HepG2 (cell line): ENCODE measurements around the gene CATSPERE. TPM values are rescaled to one million over a fixed set of nuclear protein-coding genes. Genes with fewer than 3 reads are reported as not detected.
A peak's percentile ranks its signal among the peaks of the same experiment; 100 is the strongest.

Source experiments
- ATAC-seq: fragments of 200-7000 bp; cut with Tn5 transposase; 3 replicates; pipeline ENCODE4 v1.9.1; 2020; ENCODE audit warnings: mild to moderate bottlenecking, moderate library complexity
- BruUV-seq: library from RNA; stranded (reverse); fragments of 400-500 nt; replicated peaks from 2 replicates; lab custom pipeline; 2021; lab: Mats Ljungman, UMichigan
- CTCF ChIA-PET: fragments of 300-600 bp; formaldehyde crosslinking; extraction: SDS; loops from one replicate; lab custom pipeline; 2021; ENCODE audit warnings: low total read pairs, inconsistent platforms, low intra/inter-chr PET ratio; lab: Yijun Ruan, JAX
- POLR2A ChIA-PET: fragments of 350-600 bp; sonication (Branson Sonifier 250); formaldehyde crosslinking; loops from one replicate; lab custom pipeline; 2020; ENCODE audit warnings: antibody characterized with exemption, inconsistent platforms; lab: Yijun Ruan, JAX
- DNase-seq: peaks from one replicate; pipeline ENCODE4 v3.0.0-alpha.2; 2015; ENCODE audit warnings: low spot score
- FAIRE-seq: peaks from 3 replicates; lab custom pipeline; 2011; peaks lifted over from hg19 to GRCh38; lab: Jason Lieb, UNC
- H2AFZ ChIP-seq: one replicate; pipeline ENCODE4 v1.6.1; 2011; ENCODE audit warnings: low read length, inconsistent platforms
- H3K27ac ChIP-seq: fragments of 300-600 bp; 3 replicates; pipeline ENCODE4 v1.8.0; 2011; ENCODE audit warnings: mixed run types, mild to moderate bottlenecking, mixed read lengths, low read length, inconsistent platforms; ENCODE audit not compliant: insufficient read depth; ENCODE audit errors: extremely low read length
- H3K27me3 ChIP-seq, 2 experiments: fragments of 200-600 bp in 1 of 2; 2 replicates in 1 of 2; 3 replicates in 1 of 2; pipeline versions ENCODE4 v1.6.0 to v1.8.0; 2011; ENCODE audit warnings: low read length in 2 of 2, mild to moderate bottlenecking in 2 of 2, moderate library complexity in 2 of 2, inconsistent platforms in 1 of 2; ENCODE audit not compliant: insufficient read depth in 2 of 2, control insufficient read depth in 1 of 2
- H3K36me3 ChIP-seq, 2 experiments: fragments of 200-600 bp in 1 of 2; replicated peaks in 1 of 2; 2 replicates in 1 of 2; 3 replicates in 1 of 2; pipeline versions ENCODE4 v1.5.1 to v1.8.0; 2011; ENCODE audit warnings: low read length in 2 of 2, inconsistent platforms in 1 of 2; ENCODE audit not compliant: insufficient read depth in 2 of 2, control insufficient read depth in 1 of 2
- H3K4me1 ChIP-seq: 2 replicates; pipeline ENCODE4 v1.5.1; 2012; ENCODE audit warnings: low read length, inconsistent platforms; ENCODE audit not compliant: insufficient read depth
- H3K4me2 ChIP-seq: 2 replicates; pipeline ENCODE4 v1.6.0; 2011; ENCODE audit warnings: low read depth, low read length, inconsistent platforms
- H3K4me3 ChIP-seq, 3 experiments: fragments of 200-600 bp in 1 of 3; sonication (generic), shearing (Covaris generic) in 1 of 3; replicated peaks in 1 of 3; 2 replicates each; pipeline ENCODE4 v1.5.1; 2011 to 2016; ENCODE audit warnings: low read length in 3 of 3, inconsistent platforms in 2 of 3, low read depth in 2 of 3, mild to moderate bottlenecking in 2 of 3, control low read depth in 1 of 3, mixed read lengths in 1 of 3; ENCODE audit not compliant: insufficient read depth in 1 of 3
- H3K79me2 ChIP-seq: one replicate; pipeline ENCODE4 v1.6.1; 2011; ENCODE audit warnings: low read length, inconsistent platforms; ENCODE audit not compliant: insufficient read depth
- H3K9ac ChIP-seq: 2 replicates; pipeline ENCODE4 v1.6.0; 2011; ENCODE audit warnings: mild to moderate bottlenecking, low read depth, low read length, inconsistent platforms; ENCODE audit not compliant: insufficient read depth
- H3K9me3 ChIP-seq: 2 replicates; pipeline ENCODE4 v1.5.1; 2012; ENCODE audit warnings: mild to moderate bottlenecking, low read length
- H4K20me1 ChIP-seq: 2 replicates; pipeline ENCODE4 v1.6.0; 2011; ENCODE audit warnings: inconsistent platforms, mild to moderate bottlenecking, low read length, moderate library complexity; ENCODE audit not compliant: insufficient read depth
- CBFB ChIP-seq: sonication (generic); formaldehyde crosslinking; IDR thresholded peaks from 2 replicates; pipeline ENCODE4 v1.4.0; 2020; ENCODE audit warnings: missing genetic modification reagents
- KLF13 ChIP-seq: sonication (generic); formaldehyde crosslinking; IDR thresholded peaks from 2 replicates; pipeline ENCODE4 v1.4.0; 2020; ENCODE audit warnings: mild to moderate bottlenecking, missing genetic modification reagents
- MAFF ChIP-seq: IDR thresholded peaks from 2 replicates; pipeline ENCODE4 v1.6.1; 2011; ENCODE audit warnings: low read depth, low read length, improper control_type of control experiment
- MAFK ChIP-seq, 2 experiments: IDR thresholded peaks in 1 of 2; conservative IDR thresholded peaks in 1 of 2; 2 replicates each; pipeline ENCODE4 v1.6.1; 2011; ENCODE audit warnings: improper control_type of control experiment in 2 of 2, low read length in 2 of 2
- POGZ ChIP-seq: sonication (generic); formaldehyde crosslinking; IDR thresholded peaks from 2 replicates; pipeline ENCODE4 v1.4.0; 2020; ENCODE audit warnings: mild to moderate bottlenecking, missing genetic modification reagents
- SSRP1 ChIP-seq: IDR thresholded peaks from 2 replicates; pipeline ENCODE4 v1.6.1; 2016; ENCODE audit warnings: control low read depth
- ZFP41 ChIP-seq: sonication (generic); formaldehyde crosslinking; IDR thresholded peaks from 2 replicates; pipeline ENCODE4 v1.4.0; 2020; ENCODE audit warnings: mild to moderate bottlenecking, missing genetic modification reagents, borderline replicate concordance
- ZNF224 ChIP-seq: sonication (generic); formaldehyde crosslinking; IDR thresholded peaks from 2 replicates; pipeline ENCODE4 v1.5.0; 2020; ENCODE audit warnings: mild to moderate bottlenecking, missing genetic modification reagents
- ZNF280D ChIP-seq: sonication (generic); formaldehyde crosslinking; IDR thresholded peaks from 2 replicates; pipeline ENCODE4 v1.5.1; 2020; ENCODE audit warnings: mild to moderate bottlenecking, missing genetic modification reagents
- WGBS: methylation state at CpG from one replicate; pipeline ENCODE4 v1.1.6; 2017; ENCODE audit warnings: low lambda C conversion rate; 5-methylcytosine and 5-hydroxymethylcytosine counted together
- in situ Hi-C: cut with HindIII; loops from 2 replicates; pipeline ENCODE4 v1.10.0; 2017; ENCODE audit warnings: low pct_unique_long_range_greater_than_20kb; ENCODE audit not compliant: extremely low pct_ligation_motif_present
- intact Hi-C: fragments of 100-400 bp; cut with micrococcal nuclease; formaldehyde crosslinking; loops from one replicate; pipeline ENCODE4 v1.10.0; 2022; ENCODE audit not compliant: unreplicated experiment
- polyA plus RNA-seq, 8 experiments: library from polyadenylated mRNA; depleted of rRNA in 3 of 8; stranded (reverse) in 7 of 8; unstranded in 1 of 8; fragments of >200 nt; fragmentation: Illumina TruSeq in 4 of 8; extraction: Trizol in 4 of 8; gene quantifications; 2 replicates each; pipeline versions ENCODE4 v1.2.1 to v1.2.3, GENCODE V29; 2011 to 2016; ENCODE audit warnings: low read depth in 4 of 8, missing spikeins in 1 of 8, mixed read lengths in 1 of 8; ENCODE audit not compliant: insufficient read depth in 1 of 8
- total RNA-seq, 5 experiments: library from RNA; depleted of rRNA; stranded (reverse); fragments of >200 nt; fragmentation: Illumina TruSeq; extraction: Trizol; gene quantifications; 2 replicates each; pipeline ENCODE4 v1.2.3, GENCODE V29; 2016; ENCODE audit warnings: low read depth in 1 of 5
- TF ChIP-seq, protein P1 (sequence below): sonication (generic); formaldehyde crosslinking; IDR thresholded peaks from 2 replicates; pipeline ENCODE4 v1.4.0; 2020; ENCODE audit warnings: missing genetic modification reagents, mild to moderate bottlenecking, borderline replicate concordance
- TF ChIP-seq, protein P2 (sequence below): sonication (generic); formaldehyde crosslinking; IDR thresholded peaks from 2 replicates; pipeline ENCODE4 v1.4.0; 2020; ENCODE audit warnings: missing genetic modification reagents

The CATSPERE gene
- total and polyA plus RNA-seq, 2 of the 13 experiments (the other 11 are each of a cell fraction or from before 2014, with no cell fraction given) = 0.34 to 0.51 TPM

DNA sequence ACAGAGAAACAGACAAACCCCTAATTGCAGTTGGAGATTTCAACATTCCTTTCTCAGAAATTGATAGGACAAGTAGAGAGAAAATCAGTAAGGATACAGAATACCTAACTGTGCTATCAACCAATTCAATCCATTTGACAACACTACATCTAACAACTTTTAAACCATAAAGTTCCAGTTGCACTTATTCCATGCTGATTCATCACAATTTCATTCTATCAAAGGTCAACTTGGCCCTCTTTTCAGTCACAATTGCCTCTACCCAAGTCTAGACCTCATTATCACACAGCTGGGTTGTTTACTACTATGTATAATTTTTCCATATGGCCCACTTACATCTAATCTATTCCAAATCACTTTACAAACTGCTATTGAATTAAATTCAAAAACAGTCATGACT lies 172.1 kb downstream of the CATSPERE start:
- ATAC-seq (no peak), FAIRE-seq (no peak), DNase-seq (no peak)
- Histone ChIP-seq H3K4me2 (no peak overlapping the region), H3K4me3 (no peak overlapping the region), H4K20me1 (no peaks in the 10 kb centered on the region), H3K4me1 (no peaks in the 10 kb centered on the region), H3K27ac (no peak overlapping the region), H3K9me3 (no peaks in the 10 kb centered on the region), H3K9ac (no peak overlapping the region), H3K27me3 (peaks cover 0 to 12% of the 10 kb centered on the region in 2 experiments; a peak in 3 of 5 replicates), H3K36me3 (no peaks in the 10 kb centered on the region), H2AFZ (no peak overlapping the region), H3K79me2 (no peaks in the 10 kb centered on the region)
- intact Hi-C loops (no loop called here), in situ Hi-C loops (no loop called here)
- POLR2A ChIA-PET = no interaction called here
- CTCF ChIA-PET = no interaction called here
- no TSS peak for BruUV-seq
- TF ChIP-seq CBFB (CRISPR knock-in tag) = no peak
- peak; percentile 68 for TF ChIP-seq MAFF
- TF ChIP-seq, protein P1, sequence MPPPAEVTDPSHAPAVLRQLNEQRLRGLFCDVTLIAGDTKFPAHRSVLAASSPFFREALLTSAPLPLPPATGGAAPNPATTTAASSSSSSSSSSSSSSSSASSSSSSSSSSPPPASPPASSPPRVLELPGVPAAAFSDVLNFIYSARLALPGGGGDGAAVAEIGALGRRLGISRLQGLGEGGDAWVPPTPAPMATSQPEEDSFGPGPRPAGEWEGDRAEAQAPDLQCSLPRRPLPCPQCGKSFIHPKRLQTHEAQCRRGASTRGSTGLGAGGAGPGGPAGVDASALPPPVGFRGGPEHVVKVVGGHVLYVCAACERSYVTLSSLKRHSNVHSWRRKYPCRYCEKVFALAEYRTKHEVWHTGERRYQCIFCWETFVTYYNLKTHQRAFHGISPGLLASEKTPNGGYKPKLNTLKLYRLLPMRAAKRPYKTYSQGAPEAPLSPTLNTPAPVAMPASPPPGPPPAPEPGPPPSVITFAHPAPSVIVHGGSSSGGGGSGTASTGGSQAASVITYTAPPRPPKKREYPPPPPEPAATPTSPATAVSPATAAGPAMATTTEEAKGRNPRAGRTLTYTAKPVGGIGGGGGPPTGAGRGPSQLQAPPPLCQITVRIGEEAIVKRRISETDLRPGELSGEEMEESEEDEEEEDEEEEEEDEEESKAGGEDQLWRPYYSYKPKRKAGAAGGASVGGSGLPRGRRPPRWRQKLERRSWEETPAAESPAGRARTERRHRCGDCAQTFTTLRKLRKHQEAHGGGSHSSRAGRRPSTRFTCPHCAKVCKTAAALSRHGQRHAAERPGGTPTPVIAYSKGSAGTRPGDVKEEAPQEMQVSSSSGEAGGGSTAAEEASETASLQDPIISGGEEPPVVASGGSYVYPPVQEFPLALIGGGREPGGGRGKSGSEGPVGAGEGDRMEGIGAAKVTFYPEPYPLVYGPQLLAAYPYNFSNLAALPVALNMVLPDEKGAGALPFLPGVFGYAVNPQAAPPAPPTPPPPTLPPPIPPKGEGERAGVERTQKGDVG (CRISPR knock-in tag) = no peak
- peak; percentile 65 to 81 for TF ChIP-seq MAFK (conservative IDR thresholded peaks at IDR 0.05 in 1 of 2, IDR thresholded peaks at IDR 0.05 in 1 of 2; ENCODE audit: low read length in 2 of 2)
- TF ChIP-seq SSRP1 (CRISPR knock-in tag) = no peak

DNA sequence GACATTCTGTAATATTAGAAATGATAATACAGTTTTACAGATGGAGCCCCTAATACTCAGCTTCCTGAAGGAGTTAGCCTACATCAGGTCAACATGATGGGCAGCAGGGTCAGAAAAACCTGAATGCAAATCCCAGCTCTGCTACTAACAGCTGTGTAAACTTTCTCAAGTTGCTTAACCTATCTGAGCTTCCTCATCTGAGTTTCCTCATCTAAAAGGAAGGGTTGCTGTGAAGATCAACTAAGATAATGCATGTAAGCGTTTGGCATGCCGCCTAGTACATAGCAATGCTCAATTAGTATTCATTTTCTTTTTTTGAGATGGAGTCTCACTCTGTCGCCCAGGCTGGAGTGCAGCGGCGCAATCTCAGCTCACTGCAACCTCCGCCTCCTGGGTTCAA lies 173.5 kb downstream of the CATSPERE start:
- no TSS peak for BruUV-seq
- H2AFZ ChIP-seq = no peak overlapping the region
- ChIA-PET CTCF (no interaction called here), POLR2A (no interaction called here)
- no peaks in the 10 kb centered on the region for H4K20me1 ChIP-seq
- H3K27me3 ChIP-seq = peaks cover 0 to 3% of the 10 kb centered on the region in 2 experiments; a peak in 3 of 5 replicates
- in situ Hi-C loops = no loop called here
- WGBS = 63% methylated on average over 6 of the region's 6 CpGs
- H3K9ac ChIP-seq = no peak overlapping the region
- intact Hi-C loops = no loop called here
- no peaks in the 10 kb centered on the region for H3K36me3 ChIP-seq
- H3K4me3 ChIP-seq = no peak overlapping the region
- no peak overlapping the region for H3K27ac ChIP-seq
- no peak for TF ChIP-seq POGZ (CRISPR knock-in tag)
- TF ChIP-seq ZNF280D (CRISPR knock-in tag) = no peak
- no peak for TF ChIP-seq KLF13
- no peak for TF ChIP-seq ZNF224 (CRISPR knock-in tag)
- TF ChIP-seq, protein P2, sequence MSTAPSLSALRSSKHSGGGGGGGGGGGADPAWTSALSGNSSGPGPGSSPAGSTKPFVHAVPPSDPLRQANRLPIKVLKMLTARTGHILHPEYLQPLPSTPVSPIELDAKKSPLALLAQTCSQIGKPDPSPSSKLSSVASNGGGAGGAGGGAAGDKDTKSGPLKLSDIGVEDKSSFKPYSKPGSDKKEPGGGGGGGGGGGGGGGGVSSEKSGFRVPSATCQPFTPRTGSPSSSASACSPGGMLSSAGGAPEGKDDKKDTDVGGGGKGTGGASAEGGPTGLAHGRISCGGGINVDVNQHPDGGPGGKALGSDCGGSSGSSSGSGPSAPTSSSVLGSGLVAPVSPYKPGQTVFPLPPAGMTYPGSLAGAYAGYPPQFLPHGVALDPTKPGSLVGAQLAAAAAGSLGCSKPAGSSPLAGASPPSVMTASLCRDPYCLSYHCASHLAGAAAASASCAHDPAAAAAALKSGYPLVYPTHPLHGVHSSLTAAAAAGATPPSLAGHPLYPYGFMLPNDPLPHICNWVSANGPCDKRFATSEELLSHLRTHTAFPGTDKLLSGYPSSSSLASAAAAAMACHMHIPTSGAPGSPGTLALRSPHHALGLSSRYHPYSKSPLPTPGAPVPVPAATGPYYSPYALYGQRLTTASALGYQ = no peak
- TF ChIP-seq ZFP41 (CRISPR knock-in tag) = no peak
- ATAC-seq (no peak), DNase-seq (no peak), FAIRE-seq (no peak)
- no peaks in the 10 kb centered on the region for H3K79me2 ChIP-seq
- H3K4me2 ChIP-seq = no peak overlapping the region
- no peaks in the 10 kb centered on the region for H3K4me1 ChIP-seq
- no peaks in the 10 kb centered on the region for H3K9me3 ChIP-seq
